HG02840 (cell line): ENCODE data around the gene NELL1.

Source experiments
- ATAC-seq: cut with Tn5 transposase; IDR thresholded peaks from one replicate; pipeline ENCODE4 v1.9.1; 2021; ENCODE audit warnings: mild to moderate bottlenecking, moderate library complexity, moderate number of reproducible peaks; ENCODE audit not compliant: unreplicated experiment, low FRiP score

Gene NELL1

DNA sequence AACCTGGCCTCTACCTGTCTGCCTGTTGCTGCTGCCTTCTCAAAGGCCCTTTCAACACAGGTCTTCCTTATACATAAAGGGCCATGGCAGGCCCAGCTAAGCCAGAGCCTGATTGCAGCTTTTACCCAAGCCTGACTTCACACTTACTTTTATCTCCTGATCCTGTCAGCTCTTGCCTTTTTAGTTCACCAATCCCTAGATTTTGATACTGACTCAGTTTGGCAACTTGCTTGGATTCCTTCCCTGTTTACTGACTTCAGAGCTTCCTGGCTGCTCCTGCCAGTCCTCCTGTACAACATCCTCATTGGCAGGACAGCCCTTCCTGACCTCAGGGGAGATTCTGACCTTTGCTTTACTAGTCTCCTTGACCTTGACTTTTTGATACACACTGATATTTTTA is 195.2 kb downstream of the NELL1 start:
- no peak for ATAC-seq

DNA sequence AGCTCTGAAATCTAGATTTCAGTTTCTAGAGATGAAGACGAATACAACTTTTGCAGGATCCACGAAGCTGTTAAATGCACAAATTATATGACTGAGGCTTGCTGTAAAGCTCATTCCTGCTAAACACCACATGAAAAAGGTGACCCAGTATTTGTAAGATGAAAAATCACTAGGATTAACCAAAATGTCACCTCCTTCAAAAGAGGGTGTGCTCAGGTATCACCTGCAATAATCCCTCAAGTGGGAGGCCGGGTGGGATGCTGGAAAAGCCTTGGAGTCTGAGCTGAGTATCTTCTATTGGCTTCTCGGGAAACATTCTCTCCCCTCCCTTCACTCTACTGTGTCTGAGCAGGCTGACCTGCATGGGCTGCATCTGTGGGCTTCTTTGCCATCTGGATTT is 195.8 kb downstream of the NELL1 start:
- no peak for ATAC-seq

DNA sequence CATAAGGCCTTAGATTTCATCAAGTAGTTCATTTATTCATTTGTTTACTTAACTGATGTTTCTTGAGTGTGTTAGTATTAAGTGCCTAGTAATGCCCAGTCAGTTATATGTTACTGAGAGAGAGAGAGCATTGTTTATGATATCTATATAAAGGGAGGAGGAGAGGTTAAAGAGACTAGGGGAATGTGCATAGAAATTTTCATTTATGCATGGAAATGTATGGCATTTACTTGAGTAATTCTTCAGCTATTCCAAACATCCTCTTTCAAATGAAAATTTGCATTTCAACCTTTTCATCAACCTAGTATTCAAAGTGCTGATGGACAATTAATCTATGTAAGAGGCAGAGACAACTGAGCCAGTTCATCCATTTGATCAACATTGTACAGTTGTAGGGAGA is 199.7 kb downstream of the NELL1 start:
- ATAC-seq = no peak

DNA sequence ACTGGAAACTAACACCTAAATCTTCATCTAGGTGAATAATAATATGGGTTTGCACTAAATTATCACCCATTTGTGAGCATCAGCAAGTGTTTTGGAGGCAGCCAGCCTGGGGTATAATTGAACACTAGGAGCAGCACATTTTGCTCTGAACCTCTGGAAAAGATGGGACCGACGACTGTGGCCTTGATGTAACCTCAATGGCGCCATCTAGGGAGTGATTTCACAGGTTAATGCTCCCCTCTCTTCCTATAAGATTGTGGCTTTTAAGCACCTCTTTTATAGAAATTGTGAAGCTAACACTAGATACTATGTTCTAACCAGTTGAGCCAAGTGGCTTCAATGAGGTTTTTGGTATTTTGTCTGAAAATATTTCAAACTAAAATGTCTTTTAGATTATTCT is 203.7 kb downstream of the NELL1 start:
- no peak for ATAC-seq

DNA sequence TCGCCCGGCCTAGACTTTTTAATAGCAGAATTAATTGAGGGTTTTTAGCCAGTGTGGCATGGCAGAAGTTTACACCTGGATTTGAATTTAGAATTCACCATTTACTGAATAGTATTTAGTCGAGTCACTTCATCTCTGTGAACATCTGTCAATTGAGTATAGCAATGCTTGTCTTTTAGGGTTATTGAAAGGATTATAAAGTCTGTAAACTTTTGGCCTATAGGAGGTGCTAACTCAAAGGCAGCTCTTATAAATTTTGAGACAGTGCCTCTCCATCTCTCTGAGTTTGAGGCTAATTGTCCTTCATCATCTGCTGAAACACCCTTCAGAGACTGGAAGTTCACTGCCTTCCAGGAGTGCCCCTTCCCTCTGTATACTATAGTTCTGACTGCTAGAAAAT is 205.0 kb downstream of the NELL1 start:
- no peak for ATAC-seq

DNA sequence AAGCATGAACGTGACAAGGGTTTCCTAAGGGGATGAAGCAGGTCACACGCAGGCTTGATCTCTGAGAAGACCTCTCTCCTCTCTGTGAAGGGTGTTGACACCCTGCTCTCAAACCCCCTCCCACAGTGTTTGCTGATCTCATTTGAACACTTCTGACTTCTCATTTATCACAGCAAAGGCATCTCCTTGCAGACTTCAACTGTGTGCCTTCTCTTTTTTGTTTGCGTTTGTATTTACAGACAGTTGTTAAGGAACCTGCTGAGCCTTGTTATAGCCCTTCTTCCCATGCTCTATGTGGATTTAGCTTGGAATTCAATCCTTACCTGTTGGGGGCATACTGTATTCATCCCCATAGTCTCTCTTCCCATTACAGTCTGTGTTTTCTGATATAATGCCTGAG is 206.5 kb downstream of the NELL1 start:
- ATAC-seq = no peak

DNA sequence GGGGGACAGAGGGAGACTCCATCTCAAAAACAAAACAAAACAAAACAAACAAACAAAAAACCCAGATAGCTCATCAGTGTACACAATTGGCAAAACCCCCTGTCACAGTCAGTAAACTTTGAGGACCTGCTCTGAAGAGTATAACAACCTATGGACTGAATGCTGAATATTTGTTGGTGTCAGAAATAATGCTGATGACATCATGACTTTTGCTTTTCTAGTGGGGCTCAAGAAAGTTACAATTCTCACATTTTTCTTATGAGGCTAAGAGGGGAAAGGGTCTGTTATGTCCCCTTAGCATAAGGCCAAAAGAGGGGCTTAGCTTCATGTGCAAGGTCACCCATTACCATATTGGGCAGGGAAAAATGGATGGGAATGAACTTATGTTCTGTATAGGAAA is 207.4 kb downstream of the NELL1 start:
- ATAC-seq = no peak

DNA sequence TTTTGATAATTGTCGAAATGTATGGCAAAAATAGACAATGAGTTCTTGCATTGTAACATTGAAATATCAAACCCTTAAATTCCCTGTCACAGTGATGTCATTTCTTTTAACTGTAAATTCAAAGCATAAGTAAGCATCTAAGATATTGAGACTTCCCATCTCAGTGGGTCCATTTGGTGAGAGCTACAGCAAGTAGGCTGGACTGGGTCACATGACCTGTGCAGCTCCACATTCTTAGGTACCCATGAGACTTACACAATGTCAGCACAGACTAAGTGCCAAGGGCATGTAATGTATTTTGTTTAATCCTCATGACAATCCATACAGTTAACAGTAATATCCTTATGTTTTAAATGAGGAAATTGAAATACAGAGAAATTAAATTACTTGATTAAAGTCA is 210.7 kb downstream of the NELL1 start:
- no peak for ATAC-seq

DNA sequence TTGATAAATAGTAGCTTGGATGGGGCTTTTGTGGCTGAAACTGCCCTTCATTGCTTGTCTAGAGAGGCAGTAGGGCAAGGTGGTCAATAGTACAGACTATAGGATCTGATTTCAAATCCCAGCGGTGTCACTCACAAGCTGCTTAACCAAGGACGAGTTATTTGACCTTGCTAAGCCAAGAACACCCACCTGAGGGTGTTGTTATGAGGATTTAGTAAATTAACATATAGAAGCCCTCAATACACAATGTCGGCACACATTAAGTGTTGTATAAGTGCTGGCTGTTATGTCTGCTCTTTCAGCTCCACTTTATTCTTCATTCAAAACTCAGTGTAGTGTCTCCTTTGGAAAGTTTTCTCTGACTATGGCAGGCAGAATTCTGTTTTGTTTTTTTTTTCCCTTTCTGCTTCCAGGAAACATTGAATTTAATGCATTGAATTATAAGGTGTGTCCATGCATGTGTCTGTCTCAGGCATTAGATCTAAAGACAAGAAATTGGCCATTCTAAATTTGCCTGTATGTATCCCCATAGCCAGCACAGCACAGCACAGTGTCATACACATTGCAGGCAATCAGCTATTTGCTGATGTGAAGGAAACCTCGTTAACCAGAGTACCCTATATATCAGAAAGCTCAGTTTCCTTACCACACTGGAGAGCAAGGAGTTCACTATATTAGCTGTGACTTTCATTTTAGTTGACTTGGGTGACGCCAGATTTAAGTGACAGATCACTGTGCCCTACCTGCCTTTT is 212.1 kb downstream of the NELL1 start:
- no peak for ATAC-seq

DNA sequence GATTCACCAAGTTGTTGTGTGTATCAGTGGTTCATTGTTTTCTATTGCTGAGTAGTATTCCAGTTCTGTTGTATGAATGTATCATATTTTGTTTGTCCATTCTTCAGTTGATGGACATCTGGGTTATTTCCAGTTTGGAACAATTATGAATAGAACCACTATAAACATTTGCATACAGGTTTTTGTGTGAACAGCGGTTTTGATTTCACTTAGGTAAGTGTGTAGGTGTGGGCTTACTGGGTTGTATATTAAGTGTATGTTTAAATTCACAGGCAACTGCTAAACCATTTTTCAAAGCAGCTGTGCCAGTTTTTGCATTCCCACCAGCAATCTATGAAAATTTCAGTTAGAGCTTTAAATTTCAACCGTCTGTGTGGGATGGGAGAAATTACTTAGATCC is 217.8 kb downstream of the NELL1 start:
- no peak for ATAC-seq

DNA sequence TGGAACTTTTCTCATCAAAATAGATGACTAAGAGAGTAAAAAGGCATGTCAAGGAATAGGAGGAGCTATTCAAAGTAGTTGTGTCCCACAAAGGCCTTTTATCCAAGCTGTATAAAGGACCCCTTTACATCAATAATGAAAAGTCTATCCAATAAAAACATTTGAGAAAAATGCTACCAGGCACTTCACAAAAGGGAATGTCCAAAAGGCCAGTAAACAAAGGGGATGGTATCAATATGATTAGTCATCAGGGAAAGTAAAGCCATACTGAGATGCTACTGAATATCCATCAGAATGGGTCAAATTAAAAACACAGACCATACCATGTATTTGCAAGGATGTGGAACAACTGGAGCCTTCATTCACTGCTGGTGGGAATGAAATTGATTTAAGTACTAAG is 224.9 kb downstream of the NELL1 start:
- ATAC-seq = no peak

DNA sequence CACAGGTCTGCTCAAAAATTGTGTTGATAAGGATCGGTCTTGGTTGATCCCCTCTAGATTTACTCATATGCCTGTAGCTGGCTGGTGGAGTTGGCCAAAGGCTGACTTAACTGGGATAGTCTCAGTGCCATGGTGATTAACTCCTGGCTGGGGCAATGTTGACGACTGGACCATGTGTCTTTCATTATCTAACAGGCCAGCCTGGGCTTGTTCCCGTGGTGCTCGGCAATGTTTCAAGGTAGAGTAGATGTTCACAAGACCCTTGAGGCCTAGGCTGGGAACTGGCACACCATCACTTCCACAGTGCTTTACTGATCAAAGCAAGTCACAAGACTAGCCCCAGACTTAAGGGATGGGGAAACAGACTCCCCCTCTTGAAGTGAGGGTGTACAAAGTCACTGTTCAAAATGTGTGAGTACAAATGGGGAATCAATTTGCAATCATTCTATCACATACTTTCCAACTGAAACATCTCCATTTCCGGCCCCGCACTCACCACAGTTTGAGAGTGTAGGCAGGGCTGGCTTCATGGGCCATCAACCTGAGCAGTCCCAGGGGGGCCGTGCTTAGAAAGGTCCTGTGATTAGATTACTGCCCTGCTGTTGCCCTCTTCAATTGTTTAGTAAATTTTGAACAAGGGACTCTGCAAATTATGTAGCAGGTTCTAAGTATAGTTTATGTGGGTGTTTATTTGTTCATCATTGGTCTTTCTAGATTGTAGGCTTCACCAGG is 240.8 kb downstream of the NELL1 start:
- no peak for ATAC-seq

DNA sequence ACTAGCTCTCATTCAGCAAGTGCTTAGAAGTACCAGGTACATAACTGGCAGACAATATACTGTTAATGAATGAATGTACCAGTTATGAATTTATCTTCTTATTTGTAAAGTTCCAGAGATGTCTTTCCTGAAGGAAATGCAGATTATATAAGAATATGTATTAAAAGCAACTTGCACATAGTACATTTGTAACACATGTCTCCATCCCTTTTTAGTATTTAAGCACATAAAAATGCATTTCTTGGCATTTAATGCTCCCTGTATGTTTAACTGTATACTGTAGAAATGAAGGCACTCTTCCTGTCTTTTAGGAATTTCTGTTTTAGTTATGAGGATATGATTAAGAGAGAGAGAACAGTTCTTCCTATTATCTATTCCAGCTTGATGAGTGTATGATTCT is 241.3 kb downstream of the NELL1 start:
- no peak for ATAC-seq

DNA sequence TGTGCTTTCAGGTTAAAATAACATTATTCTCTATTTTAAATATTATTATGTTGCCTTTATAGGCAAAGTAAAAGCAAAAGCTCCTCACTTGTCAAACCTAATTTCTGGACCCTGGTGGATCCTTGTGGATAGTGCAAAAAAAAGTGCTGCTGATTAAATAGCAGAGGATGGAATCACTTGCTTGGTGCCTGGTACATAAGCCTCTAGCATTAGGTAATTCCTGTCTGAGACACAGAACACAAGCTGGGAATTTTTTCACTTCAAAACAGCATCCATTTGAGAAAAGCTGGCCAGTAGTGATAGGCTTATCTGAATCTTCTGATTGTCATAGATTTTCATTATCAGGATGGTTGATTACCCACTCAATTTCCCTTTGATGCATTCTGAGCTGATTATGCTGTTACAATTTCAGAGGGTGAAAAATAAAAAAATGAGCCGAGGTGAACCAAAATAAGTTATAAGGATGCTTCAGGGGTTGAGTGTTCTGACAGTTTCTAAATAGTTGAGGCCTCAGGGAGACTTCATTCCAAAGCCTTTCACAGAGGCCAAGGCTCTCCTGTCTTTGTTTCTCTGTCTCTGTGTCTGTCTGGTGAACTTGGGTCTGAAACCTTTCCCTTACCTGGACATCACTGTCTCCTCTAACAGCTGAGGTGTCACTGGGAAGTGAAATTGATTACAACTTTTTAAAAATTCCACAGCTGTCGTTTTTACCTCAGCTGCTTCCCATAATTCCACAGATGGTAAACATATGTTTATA is 242.9 kb downstream of the NELL1 start:
- no peak for ATAC-seq

DNA sequence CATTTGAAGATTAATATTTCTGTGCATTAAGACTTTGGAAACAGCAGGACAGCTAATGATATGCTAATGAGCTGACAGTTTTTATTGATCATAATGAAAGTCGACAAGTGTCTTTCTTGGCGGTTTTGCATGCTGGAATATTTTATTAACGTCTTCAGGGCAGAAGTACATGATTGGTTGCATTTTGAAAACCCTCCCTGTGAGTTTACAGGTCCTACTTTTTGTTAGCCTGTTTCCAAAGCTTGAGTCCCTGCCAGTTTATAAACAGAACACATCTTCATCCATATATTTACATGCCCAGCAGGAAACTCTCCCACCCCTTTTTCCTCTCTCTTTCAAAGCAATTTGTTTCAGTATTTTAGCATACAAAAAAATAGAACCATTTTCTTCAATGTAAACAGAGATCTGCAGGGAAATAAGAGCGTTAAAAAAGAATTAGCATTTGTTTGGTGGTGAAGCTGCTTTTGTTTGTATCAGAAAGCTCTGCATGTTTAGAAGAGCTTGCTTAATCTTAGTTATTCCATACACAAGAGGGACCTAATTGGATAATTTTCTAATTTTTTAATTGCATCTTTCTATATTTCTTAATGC is 243.6 kb downstream of the NELL1 start:
- no peak for ATAC-seq

DNA sequence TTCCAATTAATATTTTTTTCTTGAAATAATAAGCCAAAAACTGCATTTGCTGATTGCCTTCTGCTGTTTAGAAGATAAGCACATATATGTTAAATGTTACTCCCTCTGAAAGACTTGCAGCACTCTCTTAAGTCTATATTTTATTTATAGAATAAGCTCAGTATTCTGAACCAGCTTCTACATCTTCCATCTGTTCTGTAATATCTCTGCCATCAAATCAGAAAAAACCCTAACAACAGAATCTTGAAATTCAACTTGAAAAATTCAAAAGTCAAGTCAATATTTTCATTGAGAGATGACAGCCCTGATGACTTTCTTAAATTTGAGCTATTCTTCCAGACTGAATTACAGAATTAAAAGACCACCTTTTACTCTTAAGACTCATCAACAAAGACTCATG is 247.9 kb downstream of the NELL1 start:
- no peak for ATAC-seq

DNA sequence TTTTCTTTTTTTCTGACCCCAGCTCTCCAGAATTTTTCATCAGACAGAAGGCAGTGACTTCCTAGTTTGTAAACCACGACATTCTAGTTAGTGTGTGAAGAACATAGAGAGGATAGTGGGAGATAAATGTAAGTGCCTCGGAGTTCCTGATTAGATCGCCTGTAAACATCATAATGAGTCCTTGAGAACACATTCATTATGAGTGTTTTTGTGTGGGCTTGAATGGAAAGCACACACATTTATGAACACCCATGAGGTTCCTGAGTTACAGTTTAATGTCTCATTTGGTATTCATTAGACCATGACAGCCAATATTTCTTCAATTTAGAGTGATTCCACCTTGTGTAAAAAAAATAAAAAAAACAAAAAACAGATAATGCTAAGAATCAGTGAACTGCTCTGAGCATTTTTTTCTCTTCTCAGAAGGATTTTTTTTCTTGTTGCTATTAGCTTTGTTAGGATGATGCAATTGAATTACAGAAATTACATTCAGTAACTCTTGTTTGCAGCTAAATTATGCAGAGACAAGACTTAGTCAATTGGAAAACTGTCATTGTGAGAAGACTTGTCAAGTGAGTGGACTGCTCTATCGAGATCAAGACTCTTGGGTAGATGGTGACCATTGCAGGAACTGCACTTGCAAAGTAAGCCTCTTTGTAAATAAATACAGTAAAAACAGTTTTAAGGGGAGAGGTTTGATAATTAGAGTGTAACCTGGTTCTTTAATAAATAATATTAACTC is 257.6 kb downstream of the NELL1 start:
- no peak for ATAC-seq

DNA sequence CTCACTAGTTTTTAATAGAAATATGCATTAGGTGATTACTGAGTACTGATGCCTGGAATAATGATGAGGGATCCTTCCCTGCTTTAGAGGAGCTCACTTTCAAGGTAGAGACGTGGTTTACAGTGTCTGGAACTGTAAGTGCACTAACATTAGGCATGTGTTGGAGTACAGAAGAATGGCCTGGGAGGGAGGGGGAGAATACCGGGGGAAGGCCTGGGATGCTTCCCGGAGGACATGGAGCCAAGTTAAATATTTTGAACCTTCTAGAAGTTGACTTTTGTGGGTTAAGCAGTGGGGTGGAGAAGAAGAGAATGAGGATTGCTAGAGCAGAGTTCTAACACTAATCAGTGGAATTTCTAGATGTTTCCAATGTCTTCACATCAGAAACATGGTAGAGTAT is 261.6 kb downstream of the NELL1 start:
- ATAC-seq = no peak

DNA sequence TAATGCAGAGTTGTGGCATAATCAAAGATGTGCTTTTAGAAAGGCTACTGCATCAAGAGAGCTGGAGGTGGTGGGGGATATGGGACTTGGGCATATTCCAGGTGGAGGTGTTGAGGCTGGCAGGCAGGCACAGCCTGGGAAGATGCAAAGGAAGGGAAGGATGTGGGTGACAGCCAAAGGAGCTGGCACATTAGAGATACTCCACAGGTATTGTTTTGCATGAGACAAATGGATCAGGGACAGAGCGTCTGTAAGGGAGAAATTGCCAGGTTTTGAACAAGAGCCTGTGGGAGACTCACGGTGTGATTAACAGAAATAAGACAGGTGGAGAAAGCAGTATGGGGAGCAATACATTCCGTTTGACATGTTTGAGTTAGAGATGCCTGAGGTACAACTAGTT is 263.7 kb downstream of the NELL1 start:
- ATAC-seq = no peak

DNA sequence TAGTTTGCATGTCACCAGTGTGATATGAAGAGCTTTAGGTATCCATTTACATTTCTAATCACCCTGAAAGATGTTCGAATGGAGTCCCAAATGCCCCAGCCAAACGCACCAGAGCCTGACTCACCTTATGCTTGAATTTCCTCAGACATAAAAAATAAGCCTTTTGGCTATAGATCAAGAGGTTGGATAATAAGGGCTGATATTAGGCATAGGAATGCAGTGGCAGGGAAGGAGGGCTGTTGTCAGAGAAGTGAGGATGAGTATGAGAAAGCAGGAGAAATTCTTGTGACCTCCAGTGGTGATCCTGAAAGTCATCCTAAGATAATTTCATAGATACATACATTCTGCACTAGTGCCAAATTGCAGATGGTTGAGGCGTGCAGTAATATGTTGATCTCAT is 264.6 kb downstream of the NELL1 start:
- ATAC-seq = no peak

DNA sequence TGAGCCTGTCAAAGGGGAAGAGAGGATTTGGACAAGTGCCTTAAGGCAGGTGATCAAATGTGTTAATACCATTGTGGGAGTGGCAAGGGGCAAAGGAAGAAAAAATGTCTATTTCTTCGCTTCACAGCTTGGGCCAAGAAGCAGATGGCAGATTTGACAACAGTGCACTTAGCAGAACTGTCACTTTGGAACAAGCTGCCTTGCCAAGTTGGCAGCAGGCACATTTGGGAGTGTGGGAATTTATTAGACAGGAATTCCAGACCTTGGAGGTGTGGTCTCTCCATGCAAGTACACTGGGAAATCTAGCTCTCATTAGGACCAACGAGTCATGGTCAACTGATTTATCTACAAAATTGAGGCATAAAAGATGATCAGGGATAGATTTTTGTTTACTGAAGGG is 265.1 kb downstream of the NELL1 start:
- ATAC-seq = no peak
